Inflammatory macrophage treated with lipopolysaccharide for 1 hour (primary cell): Measurements from ENCODE around the gene COX19.

Experiments
- DNase-seq, 2 donors: peaks; one replicate each; pipeline ENCODE4 v3.0.0-alpha.2; 2020 to 2022

Gene COX19

GRCh38 chr7:922334-923107, 52.8 kb downstream of the COX19 start:
- peak in 1 of 2 donors; percentile 42 for DNase-seq

DNA sequence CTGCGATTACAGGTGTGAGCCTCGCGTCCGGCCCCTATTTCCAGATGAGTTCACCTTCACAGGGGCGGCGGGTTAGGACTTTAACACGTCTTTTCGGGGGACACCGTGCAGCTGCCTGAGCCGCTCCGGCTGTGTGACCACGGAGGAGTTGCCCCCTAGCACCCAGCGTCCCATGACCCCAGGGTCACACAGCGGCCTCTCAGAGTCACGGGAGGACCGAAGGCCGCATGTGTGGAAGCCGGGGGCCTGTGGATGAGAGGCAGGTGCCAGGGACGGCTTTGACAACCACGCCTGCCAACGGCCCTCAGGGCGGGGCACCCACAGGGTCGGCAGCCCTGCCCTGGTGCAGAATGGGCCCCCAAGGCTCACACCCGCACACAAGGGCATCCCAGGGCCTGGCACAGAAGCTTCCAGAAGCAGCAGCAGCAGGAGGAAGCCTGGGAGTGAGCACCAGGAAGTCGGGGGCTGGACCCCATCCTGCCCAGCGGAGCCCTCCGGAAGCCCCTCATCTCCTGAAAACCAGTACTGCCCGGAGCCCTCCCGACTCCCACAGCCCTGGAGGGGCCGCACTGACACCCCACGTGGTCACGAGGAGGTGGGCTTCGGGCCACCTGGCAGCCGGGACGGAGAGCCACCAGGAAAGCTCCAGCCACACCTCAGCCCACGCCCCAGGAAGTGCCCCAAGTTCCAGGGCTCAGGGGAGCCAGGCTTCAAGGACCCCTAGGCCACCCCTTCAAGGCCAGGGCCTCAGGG, 53.6 kb downstream of the COX19 start:
- no peak for DNase-seq

DNA sequence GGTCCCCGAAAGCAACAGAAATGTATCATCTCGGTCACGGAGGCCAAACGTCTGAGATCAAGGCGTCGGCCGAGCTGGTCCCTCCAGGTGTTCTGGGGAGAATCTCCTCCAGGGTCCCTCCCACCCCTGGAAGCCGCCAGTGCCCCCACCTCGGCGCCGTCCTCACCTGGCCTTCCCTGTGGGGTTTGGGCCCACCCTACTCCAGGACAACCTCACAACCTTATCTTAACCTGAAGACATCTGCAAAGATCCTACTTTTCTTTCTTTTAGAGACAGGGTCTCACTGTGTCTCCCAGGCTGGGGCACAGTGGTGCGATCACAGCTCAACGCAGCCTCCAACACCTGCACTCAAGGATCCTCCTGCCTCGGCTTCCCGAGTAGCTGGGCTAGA, 54.3 kb downstream of the COX19 start:
- DNase-seq: no peak

DNA sequence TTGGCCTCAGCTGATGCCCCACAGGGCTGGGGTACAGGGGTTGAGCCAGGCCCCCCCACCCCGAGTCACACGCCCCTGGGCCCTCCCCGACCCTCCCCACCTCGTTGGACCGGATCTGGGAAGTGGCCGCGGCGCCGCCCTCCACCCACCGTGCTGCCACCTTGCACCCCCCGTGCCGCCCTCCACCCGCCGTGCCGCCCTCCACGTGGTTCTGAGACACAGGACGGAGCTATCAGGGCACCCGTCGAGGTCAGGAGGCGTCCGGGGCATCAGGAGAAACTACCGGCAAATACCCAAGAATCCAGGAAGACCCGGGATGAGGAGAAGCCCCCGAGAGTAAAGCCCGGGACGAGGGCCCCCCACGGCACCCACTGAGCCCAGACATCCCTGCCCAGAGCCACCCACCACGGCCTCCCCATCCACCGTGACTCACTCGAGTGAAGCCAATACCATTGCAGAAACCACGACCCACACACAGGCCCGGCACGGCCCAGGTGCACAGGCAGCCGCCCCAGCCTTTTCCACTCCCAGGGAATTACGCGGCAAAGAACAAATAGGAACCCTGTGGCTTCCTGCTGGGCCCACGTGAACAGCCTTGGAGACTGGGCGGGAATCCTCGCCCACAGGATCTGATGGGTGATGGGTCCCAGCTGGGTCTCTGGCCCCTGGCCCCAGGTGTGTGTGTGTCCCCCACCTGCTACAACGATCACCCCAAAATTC, 54.8 kb downstream of the COX19 start:
- DNase-seq: no peak

GRCh38 chr7:919924-920341, 55.4 kb downstream of the COX19 start:
- no peak for DNase-seq

- no peak for DNase-seq
Observed at GRCh38 chr7:919114-919442, 56.3 kb downstream of the COX19 start.

DNA sequence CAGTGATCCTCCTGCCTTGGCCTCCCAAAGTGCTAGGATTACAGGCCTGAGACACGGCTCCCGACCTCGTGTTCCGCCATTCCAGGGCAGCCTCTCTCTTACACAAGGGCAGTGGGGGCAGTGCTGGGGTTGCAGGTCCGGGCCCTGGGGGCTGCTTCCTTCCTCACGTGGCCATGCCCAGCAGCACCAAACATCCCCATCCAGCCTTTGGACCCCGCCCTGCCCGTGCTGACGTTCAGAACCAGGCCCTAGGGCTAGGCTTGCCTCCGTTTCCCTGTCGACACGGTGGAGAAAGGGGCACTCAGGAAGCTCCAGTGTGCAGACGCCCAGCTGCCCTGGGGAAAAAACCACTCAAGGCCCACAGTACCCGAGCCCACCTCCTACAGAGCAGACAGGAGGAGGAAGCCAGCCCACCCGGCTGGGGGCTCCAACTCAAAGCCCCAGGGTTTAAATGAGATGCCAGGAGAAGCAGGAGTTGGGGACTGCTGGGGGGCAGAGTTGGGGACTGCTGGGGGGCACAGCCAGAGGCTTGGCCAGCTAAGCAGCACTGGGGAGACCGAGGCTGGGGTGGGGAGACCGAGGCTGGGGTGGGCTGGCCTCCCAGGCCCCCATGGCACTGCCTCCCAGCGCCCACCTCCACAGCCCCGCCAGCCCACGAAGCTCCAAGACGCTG, 56.8 kb downstream of the COX19 start:
- DNase-seq: no peak

DNA sequence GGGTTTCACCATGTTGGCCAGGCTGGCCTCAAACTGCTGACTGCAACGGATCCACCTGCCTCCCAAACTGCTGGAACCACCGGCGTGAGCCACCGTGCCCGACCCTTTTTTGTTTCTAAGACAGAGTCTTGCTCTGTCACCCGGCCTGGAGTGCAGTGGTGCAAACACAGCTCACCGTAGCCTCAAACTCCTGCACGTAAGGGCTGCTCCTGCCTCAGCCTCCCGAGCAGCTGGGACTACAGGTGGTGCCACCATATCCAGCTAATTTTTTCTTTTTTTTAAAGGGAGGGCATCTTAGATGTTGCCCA, 57.3 kb downstream of the COX19 start:
- no peak for DNase-seq

GRCh38 chr7:917255-918117, 57.9 kb downstream of the COX19 start:
- DNase-seq: no peak

GRCh38 chr7:916291-916941, 58.9 kb downstream of the COX19 start:
- DNase-seq: no peak
